IgD-negative memory B cell (primary cell): ENCODE results near the gene ODF2. TPM values are rescaled to one million over a fixed set of nuclear protein-coding genes. Genes with fewer than 3 reads are reported as not detected.

Source experiments
- polyA plus RNA-seq: library from polyadenylated mRNA; unstranded; fragments of 300-500 nt; fragmentation: Illumina TruSeq; gene quantifications from one replicate; pipeline ENCODE4 v1.2.3, GENCODE V29; 2021

The ODF2 gene
- polyA plus RNA-seq, 1 donor from 2014 or later = 25.2 TPM

Other genes starting within 250 kb of the ODF2 start
- gene GOLGA2, start 180.0 kb upstream of the ODF2 start, polyA plus RNA-seq = 10.3 TPM
- 25.4 TPM for gene SWI5, start 179.7 kb upstream of the ODF2 start, polyA plus RNA-seq
- 27.6 TPM for gene TRUB2, start 133.6 kb upstream of the ODF2 start, polyA plus RNA-seq
- 36.4 TPM for gene COQ4, start 133.2 kb upstream of the ODF2 start, polyA plus RNA-seq
- gene SLC27A4, start 115.5 kb upstream of the ODF2 start, polyA plus RNA-seq = 6.9 TPM
- gene URM1, start 84.6 kb upstream of the ODF2 start, polyA plus RNA-seq = 53.9 TPM
- 0.34 TPM for gene CERCAM, start 35.1 kb upstream of the ODF2 start, polyA plus RNA-seq
- 25.3 TPM for gene GLE1, start 48.7 kb downstream of the ODF2 start, polyA plus RNA-seq
- 88.0 TPM for gene SPTAN1, start 96.6 kb downstream of the ODF2 start, polyA plus RNA-seq
- 57.3 TPM for gene DYNC2I2, start 200.8 kb downstream of the ODF2 start, polyA plus RNA-seq
- 257 TPM for gene SET, start 233.2 kb downstream of the ODF2 start, polyA plus RNA-seq
- 0.11 TPM for gene PKN3, start 246.5 kb downstream of the ODF2 start, polyA plus RNA-seq